Measurements from ENCODE around the gene PLCD3. TPM values are rescaled to one million over a fixed set of nuclear protein-coding genes. Genes with fewer than 3 reads are reported as not detected.
A peak's percentile ranks its signal among the peaks of the same experiment; 100 is the strongest.

Gene PLCD3
- total RNA-seq, 1 donor from 2014 or later = 34.1 TPM

- Histone ChIP-seq H3K36me3 (peaks cover 0 to 14% of the 10 kb centered on the region in 2 donors), H3K4me1 (peaks cover 78% of the 10 kb centered on the region), H3K4me3 (no peak overlapping the region), H3K27me3 (no peaks in the 10 kb centered on the region), H3K27ac (peak overlapping the region; percentile 72), H3K9me3 (no peaks in the 10 kb centered on the region)
- TF ChIP-seq POLR2A (IDR thresholded peaks at IDR 0.05) = no peak
- TF ChIP-seq POLR2AphosphoS5 (IDR thresholded peaks at IDR 0.05; ENCODE audit: insufficient read depth in 1 of 2, low read depth in 1 of 2) = peak in 1 of 2 donors; percentile 53
- intact Hi-C loops (cut with DNase I) = no loop called here
- peak in 1 of 2 donors; percentile 93 for DNase-seq (ENCODE audit: extremely low spot score in 2 of 2)
Measured at GRCh38 chr17:45073414-45074070, 58.8 kb downstream of the PLCD3 start.

GRCh38 chr17:45070809-45071208 is 61.5 kb downstream of the PLCD3 start:
- Histone ChIP-seq H3K27me3 (no peaks in the 10 kb centered on the region), H3K36me3 (peaks cover 0 to 14% of the 10 kb centered on the region in 2 donors), H3K9me3 (no peaks in the 10 kb centered on the region), H3K27ac (no peak overlapping the region), H3K4me1 (peaks cover 70% of the 10 kb centered on the region), H3K4me3 (no peak overlapping the region)
- no peak for TF ChIP-seq POLR2AphosphoS5 (IDR thresholded peaks at IDR 0.05; ENCODE audit: insufficient read depth in 1 of 2, low read depth in 1 of 2)
- no peak for TF ChIP-seq POLR2A (IDR thresholded peaks at IDR 0.05)
- TF ChIP-seq CTCF (IDR thresholded peaks at IDR 0.05) = no peak
- no peak for DNase-seq (ENCODE audit: extremely low spot score in 2 of 2)
- intact Hi-C loops (cut with DNase I) = no loop called here

- DNase-seq (ENCODE audit: extremely low spot score in 2 of 2) = no peak
- Histone ChIP-seq H3K36me3 (peaks cover 0 to 14% of the 10 kb centered on the region in 2 donors), H3K4me1 (peaks cover 71% of the 10 kb centered on the region), H3K9me3 (no peaks in the 10 kb centered on the region), H3K27me3 (no peaks in the 10 kb centered on the region), H3K4me3 (no peak overlapping the region), H3K27ac (no peak overlapping the region)
- TF ChIP-seq POLR2AphosphoS5 (IDR thresholded peaks at IDR 0.05; ENCODE audit: insufficient read depth in 1 of 2, low read depth in 1 of 2) (no peak), CTCF (IDR thresholded peaks at IDR 0.05) (no peak), POLR2A (IDR thresholded peaks at IDR 0.05) (no peak)
- intact Hi-C loops (cut with DNase I) = no loop called here
Measured at GRCh38 chr17:45070001-45070400, 62.3 kb downstream of the PLCD3 start.

- no peaks in the 10 kb centered on the region for H3K9me3 ChIP-seq
- intact Hi-C loops (cut with DNase I) = no loop called here
- no peaks in the 10 kb centered on the region for H3K27me3 ChIP-seq
- TF ChIP-seq POLR2AphosphoS5 (IDR thresholded peaks at IDR 0.05; ENCODE audit: insufficient read depth in 1 of 2, low read depth in 1 of 2) (no peak), CTCF (IDR thresholded peaks at IDR 0.05) (no peak), POLR2A (IDR thresholded peaks at IDR 0.05) (no peak)
- H3K4me3 ChIP-seq = no peak overlapping the region
- H3K4me1 ChIP-seq = peaks cover 71% of the 10 kb centered on the region
- no peak for DNase-seq (ENCODE audit: extremely low spot score in 2 of 2)
- no peak overlapping the region for H3K27ac ChIP-seq
- H3K36me3 ChIP-seq = peaks cover 0 to 14% of the 10 kb centered on the region in 2 donors
Measured at GRCh38 chr17:45067637-45068036, 64.7 kb downstream of the PLCD3 start.

GRCh38 chr17:45063198-45063597 is 69.1 kb downstream of the PLCD3 start:
- intact Hi-C loops (cut with DNase I) = no loop called here
- DNase-seq (ENCODE audit: extremely low spot score in 2 of 2) = no peak
- H3K27me3 ChIP-seq = no peaks in the 10 kb centered on the region
- H3K27ac ChIP-seq = no peak overlapping the region
- TF ChIP-seq CTCF (IDR thresholded peaks at IDR 0.05) = no peak
- no peak for TF ChIP-seq POLR2A (IDR thresholded peaks at IDR 0.05)
- no peak overlapping the region for H3K4me3 ChIP-seq
- peaks cover 73% of the 10 kb centered on the region for H3K4me1 ChIP-seq
- H3K9me3 ChIP-seq = no peaks in the 10 kb centered on the region
- no peaks in the 10 kb centered on the region for H3K36me3 ChIP-seq
